ENCODE results near the gene ALG12.
"Not testable (repeated sequence)": the region's sequence is repeated elsewhere in the genome, so short reads cannot be mapped to it uniquely, and the experiment has no call there.

The ALG12 gene

DNA sequence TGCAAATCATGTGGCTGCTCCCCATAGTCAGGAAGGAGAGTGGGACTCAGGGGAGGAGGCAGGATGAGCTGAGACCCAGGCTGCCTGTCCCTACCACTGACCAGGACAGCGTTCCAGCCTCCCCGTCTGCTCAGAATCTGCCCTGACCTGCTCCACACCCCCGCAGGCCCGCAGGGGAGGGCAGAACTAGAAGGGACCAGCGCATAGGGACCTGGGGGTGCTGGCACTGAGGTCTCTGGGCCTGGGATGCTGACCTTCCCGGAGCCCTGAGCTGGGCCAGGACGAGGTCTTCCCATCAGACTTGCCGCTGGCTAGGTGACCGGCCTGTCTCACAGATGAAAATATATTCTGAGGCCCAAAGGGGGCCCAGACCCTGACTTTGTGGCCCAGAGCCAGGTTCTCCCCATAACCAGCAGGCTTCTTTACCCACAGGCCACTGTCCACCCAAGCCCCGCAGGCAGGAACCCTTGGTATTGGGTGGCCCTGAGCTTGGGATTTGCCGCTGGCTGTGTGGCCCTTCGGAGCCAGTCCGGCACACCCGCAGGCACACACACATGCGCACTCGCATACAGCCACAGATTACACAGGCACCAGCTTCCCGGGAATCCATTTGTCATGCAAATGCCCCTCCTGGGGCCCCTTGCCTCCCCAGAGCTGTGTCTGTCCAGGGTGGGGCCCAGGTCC lies 28.5 kb upstream of the ALG12 start:
- no peak for DNase-seq

DNA sequence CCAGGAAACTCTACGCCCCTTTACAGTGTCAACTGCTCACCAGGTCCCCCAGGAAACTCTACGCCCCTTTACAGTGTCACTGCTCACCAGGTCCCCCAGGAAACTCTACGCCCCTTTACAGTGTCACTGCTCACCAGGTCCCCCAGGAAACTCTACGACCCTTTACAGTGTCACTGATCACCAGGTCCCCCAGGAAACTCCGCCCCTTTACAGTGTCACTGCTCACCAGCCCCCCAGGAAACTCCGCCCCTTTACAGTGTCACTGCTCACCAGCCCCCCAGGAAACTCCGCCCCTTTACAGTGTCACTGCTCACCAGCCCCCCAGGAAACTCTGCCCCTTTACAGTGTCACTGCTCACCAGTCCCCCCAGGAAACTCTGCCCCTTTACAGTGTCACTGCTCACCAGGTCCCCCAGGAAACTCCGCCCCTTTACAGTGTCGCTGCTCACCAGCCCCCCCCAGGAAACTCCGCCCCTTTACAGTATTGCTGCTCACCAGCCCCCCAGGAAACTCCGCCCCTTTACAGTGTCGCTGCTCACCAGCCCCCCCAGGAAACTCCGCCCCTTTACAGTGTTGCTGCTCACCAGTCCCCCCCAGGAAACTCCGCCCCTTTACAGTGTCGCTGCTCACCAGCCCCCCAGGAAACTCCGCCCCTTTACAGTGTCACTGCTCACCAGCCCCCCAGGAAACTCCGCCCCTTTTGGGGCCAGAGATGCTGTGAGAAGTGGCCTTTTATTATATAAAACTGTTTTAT lies 27.0 kb upstream of the ALG12 start:
- DNase-seq, result not testable (repeated sequence)

DNA sequence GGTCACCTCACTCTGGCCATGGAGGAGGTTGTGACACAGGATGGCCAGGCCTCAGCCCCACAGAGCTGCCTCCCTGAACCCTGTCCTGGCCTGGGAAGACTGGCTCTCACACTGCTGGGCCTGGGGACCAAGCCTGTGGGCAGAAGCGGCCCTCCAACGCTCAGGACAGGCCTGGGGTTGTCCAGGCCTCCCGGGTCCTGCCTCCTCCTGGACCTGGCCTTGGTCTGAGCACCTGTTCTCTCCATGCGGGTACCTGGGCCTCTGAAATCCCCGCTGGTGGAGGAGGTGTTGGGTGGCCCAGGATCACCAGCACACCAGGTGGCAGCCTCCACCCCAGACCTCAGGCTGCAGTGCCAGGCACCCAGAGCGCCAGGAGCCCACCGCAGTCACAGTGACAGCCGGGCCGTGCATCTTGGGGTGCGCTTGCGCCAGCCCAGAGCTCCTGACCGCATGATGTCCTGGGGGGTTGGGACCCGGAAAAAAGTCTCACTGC lies 26.2 kb upstream of the ALG12 start:
- DNase-seq, result no peak

DNA sequence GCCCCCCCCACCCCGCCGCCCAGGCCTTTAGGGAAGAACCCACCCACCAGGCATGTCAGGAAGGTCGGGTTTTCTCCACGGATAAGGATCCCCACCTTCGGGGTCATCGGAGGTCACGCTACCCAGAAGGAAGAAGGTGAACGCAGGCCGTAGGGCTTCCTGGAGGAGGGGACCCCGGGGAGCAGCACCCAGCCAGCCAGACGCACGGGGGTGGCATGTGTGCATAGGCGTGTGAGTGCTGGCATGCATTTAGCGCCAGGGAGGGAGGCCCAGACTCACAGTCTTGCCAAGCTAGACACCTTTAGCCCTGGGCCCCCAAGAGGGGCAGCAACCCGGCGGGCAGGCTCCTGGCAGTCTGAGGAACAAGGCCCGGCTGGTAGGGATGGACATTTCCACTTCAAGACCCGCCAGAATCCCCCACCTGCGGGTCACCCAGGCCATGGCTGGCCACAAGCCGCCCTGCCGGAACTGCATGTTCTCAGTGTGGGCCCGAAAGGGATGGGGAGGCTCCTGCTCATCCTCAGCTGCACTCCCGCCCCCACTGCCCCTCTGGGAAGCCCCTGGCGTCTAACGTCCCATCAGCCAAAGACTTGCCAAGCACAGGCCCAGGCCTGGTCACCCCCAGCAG lies 25.6 kb upstream of the ALG12 start:
- no peak for DNase-seq

DNA sequence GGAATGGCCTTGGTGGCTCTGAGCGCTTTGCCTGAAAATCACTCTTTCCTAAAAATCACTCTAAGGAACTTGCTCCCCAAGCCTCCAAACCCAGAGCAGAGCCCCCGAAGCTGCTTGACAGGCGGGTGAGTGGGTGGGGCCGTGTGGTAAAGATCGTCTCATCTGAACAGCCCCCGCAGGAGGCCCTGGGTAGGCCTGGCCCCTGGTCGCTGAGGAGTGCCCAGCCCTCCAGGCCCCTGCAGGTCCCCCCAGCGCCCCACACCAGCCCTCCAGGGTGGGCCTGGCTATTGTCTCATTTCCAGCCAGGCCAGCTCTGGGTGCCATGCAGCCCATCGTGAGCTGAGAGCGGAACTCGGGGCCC lies 25.1 kb upstream of the ALG12 start:
- no peak for DNase-seq

DNA sequence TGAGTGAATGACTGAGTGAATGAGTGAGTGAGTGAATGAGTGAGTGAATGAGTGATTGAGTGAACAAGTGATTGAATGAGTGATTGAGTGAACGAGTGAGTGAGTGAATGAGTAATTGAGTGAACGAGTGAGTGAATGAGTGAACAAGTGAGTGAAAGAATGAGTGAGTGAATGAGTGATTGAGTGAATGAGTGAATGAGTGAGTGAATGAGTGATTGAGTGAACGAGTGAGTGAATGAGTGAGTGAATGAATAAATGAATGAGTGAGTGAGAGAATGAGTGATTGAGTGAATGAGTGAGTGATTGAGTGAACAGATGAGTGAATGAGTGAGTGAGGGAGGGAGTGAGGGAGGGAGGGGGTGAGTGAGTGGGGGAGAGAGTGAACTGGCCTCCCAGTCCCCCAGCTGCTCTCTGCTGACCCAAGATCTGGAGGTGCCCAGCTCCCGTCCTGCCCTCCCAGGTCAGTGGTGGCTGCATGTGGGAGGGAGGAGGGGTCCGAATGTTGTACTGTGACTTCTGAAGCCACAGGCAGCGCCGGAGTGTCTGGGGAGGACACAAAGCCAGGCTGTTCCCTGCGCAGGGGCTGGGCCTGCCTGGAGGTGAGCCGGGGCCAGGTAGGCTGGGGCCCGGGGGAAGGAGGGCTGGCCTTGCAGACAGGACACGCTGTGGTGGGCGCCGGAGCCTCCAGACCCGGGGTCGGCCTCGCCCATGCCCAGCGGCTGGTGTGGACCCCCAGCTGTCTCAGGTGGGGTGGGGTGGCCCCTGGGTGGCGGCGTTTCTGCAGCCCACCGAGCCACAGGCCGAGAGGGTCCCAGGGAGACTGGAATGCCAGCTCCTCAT lies 24.5 kb upstream of the ALG12 start:
- no peak for DNase-seq

DNA sequence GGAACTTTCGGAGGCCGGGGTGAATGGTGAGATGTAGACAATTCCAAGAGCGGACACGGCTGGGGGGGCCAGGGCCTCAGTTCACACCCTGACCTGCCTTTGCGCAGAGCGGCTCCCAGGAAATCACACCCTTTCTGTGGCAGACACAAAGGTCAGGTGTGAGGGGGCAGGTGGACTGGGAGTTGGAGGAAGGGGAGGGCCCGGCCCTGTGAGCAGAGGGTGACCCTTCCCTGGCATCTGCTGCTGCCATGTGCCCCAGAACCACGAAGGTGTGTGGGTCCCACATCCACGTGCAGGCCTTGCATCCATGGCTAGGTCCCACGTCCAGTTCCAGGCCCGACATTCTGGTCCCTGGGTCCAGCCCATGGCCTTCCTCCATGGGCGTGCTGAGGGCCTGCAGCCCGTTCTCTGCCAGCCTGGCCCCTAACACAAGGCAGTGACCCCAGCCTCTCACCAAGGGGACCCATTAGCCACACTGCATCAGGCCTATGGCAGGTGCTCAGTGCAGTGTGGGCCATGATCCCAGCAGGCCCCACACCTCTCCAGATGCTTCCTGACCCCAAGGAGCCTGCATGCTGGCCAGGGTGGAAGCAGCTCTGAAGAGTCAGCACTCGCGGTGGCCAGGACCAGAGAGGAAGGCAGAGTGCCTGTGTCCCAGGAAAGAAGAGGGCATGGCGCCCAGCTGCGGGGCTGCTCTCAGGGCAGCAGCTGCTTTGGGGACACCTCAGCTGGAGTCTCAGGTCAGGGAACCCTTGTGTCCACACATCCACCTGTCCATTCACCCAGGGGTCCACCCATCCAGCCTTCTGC lies 23.5 kb upstream of the ALG12 start:
- no peak for DNase-seq

DNA sequence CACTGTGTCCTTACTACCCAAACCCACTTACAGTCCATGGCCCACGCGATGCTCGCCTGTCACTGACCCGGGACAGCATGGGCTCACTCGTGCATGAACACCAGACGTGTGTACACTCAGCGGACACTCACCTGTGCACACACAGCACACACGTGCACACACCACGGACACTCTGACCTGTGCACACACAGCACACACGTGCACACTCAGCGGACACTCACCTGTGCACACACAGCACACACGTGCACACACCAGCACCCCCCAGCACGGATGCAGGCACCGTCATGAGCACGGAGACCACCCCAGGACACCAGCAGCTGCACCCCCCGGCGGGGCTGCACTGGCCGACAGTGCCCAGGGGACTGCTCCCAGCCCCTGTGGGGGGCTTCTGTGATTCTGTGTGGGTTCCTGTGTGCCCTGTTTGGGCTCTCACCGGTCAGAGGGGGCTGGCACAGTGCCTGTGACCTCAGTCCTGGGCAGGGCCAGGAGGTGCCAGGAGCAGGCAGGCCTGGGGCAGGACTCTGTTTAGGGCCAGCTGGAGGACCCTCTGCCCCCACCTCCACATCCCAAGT lies 20.4 kb upstream of the ALG12 start:
- no peak for DNase-seq

DNA sequence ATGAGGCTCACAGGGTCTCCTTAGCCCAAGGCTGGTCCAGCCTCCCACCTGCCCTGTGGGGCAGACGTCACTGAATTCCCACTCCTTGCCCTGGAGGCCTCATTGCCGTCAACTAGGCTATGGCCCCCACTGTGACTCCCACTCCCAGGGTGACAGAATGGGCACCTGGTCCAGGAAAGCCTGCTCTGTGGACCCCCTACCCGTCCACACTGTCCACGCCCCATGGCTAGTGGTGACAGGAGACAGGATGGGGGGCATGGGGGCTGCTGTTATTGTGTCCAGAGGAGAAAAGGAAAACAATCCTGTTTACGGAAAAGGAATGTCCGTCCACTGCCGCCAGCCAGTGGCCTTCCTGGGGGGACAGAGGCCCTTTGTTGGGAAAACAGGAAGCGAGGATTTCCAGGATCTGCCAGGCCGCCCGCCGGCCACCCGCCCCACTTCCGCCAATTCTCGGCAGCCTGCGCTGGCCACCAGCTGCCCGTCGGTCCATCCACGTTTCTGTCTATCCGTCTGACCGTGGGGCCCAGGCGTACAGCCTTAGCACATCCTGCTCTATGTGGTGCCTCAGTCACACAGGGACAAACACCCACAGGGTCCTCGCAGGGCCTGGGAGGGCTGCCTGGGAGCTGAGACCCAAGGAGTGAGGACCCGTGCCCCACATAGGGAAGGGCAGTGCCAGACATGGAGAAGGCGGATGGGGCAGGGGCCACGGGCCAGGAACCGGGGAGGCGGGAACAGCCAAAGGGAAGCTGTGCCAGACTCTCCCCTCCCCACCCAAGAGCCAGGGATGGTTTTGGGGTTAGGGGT lies 19.7 kb upstream of the ALG12 start:
- peak in 42 of 51 donors; percentile 21 to 80 (median 58) for DNase-seq

DNA sequence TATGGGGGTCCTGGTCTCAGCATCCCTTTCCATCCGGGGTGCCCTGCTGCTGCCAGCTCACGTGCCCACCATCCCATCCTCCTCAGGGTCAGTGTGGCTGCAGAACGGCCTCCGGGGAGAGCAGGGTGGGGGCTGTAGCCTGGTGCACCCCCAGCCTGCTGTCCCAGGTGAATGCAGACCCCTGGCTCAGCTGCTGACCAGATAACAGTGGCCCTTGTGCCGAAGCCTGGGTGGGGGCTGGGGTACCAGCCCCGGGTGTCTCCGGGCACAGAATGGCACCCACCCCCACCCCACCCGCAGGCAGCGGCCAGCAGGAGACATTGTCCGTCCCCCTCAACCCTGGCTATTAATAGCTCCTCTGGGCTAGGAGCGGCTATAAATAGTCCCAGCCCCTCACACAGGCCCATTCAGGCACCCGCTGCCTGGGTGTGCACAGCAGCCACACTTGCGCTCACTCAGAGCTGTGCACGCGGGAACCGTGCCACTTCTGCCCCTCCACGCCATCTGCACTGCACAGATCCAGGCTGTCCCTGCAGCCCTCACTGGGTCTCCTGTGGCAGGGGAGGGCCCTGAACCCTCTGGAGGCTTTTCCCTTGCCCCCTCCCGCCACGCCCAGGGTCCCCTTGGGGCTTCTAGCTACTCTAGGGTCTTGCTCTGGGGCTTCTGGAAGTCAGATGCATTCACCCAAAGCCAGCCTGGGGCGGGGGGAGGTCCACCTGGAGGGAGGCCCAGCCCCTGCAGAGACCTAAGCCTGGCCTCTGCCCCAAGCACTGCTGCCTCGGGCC lies 18.9 kb upstream of the ALG12 start:
- peak in 41 of 51 donors; percentile 18 to 90 (median 71) for DNase-seq

DNA sequence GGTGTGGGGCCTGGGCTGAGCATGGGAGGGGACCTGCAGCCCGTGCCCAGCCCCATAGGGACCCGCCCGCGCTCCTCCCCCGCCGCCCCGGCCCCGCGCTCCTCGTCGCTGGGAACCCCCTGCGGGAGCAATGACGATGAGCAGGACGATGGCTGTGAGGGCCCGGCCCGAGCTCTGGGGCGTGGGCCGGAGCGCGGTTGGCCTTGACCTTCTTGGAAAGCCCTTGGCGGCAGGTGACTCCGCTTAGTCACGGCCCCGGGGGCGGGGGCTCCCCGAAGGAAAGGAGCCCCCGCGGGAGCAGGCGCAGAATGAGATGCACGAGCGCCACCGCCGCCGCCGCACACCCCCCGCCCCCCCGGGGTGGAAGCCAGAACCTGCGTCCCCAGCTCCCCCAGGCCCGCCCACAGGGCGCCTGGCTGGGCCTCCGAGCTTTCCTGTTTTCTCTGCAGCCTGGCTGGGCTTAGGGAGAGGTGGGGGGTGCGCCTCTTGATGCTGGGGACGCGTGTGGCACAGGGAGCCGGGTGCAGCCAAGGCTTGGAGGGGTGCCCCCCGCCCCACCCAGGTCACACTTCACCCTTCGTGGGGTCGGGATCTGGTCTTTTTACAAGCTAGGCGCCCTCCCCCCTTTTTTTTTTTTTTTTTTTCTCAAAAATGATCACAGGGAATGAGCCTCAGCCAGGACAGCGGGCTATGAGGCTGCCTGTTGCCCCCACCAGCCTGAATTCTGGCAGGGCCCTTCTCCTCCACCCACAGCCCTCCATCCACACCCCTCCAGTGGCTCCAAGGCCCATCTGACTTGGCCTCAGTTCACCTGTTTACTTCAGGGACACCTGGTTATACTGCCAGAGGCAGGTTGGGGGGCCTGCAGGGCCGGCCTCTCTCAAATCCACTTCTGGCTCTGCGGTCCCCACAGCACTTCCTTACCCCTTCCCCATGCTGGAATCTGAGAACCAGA lies 18.1 kb upstream of the ALG12 start:
- peak in 43 of 51 donors; percentile 22 to 88 (median 59) for DNase-seq

DNA sequence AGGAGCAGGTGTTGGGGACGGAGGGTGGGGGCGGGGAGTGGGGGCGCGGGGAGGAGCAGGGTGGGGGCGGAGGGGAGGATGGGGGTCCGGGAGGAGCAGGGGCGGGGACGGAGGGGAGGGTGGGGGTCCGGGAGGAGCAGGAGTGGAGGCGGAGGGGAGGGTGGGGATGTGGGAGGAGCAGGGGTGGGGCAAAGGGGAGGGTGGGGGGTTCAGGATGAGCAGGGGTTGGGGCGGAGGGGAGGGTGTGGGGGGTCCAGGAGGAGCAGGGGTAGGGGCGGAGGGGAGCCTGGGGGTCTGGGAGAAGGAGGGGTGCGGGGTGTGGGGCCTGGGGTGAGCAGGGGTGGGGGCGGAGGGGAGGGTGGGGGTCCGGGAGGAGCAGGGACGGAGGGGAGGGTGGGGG lies 17.3 kb upstream of the ALG12 start:
- DNase-seq, result peak in 2 of 51 donors; percentile 47 to 51

DNA sequence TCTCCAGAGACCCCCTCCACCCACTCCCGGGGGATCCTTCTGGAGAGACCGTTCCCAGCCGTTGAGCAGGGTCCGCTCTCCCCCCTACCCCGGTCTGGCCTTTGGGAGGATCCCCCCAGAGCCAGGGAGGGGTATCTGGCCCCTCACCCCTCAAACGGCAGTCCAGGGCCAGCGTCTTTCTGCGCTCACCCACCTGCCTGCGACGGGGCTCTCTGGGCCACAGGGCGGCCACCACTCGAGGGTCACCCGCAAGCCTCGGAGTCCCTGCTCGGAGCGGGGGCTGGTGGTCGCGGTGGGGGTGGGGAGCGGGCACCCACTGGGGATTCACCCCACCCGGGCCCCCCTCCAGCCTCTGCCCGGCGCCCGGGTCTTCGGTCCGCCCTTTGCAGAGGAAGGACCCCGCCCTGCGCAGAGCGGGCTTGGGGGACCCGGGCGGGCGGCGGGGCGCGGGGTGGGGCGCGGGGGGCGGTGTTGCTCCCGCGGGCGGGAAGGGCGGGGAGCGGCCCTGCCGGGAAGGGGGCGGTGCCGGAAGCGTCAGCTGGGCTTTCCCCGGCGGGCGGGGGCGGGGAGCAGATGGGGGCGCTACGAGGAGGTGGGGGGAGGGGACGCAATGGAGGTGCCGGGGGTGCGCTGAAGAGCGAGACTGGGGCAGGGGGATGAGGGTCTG lies 16.8 kb upstream of the ALG12 start:
- DNase-seq, result peak in 39 of 51 donors; percentile 14 to 74 (median 38)

DNA sequence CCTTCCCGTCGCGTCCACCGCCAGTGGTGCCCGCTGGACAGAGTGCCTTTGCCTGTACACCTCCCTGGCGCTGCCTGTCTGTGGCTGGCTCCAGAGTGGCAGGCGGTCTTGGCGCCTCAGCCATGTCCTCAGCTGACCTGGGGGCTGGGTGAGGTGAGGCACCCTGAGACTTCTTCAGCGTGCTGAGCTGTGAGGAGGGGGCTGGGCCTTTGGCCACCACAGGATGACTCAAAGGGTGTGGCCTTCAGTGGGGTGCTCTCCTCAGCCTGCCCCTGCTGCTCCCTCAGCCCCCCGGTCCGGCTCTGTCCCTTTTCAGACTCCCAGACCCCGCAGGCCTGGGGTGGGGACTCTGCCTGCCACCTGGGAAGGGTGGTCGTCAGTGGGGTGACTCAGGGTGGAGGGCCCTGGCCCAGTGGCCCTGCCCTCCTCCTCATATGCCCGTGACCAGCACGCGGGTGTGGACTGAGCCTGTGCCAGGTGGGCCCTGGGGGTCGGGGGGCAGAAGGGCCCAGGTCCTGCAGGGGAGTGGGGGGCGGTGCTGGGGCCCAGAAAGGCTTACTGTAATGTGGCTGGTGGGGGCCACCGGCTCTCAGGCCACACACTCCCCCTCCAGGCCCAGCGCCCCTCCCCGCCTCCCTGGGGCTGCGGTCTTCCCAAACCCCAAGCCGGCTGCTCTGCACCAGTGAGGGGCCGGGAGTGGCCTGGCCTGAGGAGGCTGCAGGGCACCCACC lies 16.1 kb upstream of the ALG12 start:
- DNase-seq, result peak in 31 of 51 donors; percentile 12 to 66 (median 35)

DNA sequence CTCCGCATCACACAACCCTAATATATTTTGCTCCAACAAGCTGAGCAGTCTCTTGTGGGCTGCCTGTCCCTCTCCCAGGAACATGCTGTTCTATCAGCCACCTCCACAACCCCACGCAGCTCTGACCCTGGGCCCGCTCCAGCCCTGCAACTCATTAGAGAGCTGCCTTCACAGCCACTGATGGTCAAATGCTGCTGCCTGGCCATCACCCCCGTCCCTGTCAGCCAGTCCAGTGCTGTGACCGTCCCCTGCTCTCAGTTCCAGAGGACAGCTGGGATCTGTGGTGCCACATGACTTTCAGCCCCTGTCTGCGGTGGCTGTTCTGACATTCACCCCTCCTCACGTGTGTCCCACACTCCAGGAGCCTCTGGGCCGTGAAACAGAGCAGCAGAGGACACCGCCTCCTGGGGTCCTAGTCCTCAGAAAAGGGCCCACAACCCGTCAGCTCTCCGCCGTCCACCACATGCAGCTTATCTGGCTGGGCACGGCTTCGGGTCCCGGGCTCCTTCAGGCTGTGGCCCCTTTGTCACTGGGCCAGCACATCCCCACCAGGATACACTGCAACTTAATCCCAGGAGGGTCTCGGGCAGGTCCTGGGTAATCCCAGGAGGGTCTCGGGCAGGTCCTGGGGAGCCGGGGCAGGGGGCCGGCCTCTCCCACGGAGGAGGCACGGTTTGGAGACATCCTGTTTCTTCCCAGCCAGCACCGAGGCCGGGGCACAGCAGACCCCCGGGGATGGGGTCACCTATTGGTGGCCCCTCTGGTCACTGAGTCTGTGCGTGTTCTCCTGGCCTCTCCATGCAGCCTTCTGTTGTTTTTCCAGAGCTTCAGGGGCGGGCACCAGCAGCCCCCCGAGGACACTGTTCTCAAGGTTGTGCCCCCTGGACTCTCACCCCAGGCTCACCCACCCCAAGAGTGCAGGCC lies 15.3 kb upstream of the ALG12 start:
- DNase-seq, result peak in 34 of 51 donors; percentile 13 to 75 (median 45)
